Left kidney (tissue), 2 donors: ENCODE measurements around the gene SH2D4B. TPM values are rescaled to one million over a fixed set of nuclear protein-coding genes. Genes with fewer than 3 reads are reported as not detected.

ENCODE experiments used
- DNase-seq: peaks from one replicate; pipeline ENCODE4 v3.0.0-alpha.2; 2013
- polyA plus RNA-seq: library from polyadenylated mRNA; unstranded; fragments of 120-200 nt; gene quantifications from one replicate; pipeline ENCODE4 v1.2.1, GENCODE V29; 2013; ENCODE audit not compliant: insufficient read length

Gene SH2D4B
- polyA plus RNA-seq, 1 donor, result 0.15 TPM

GRCh38 chr10:80642661-80643060, 105.0 kb downstream of the SH2D4B start:
- DNase-seq, result no peak

GRCh38 chr10:80646366-80646765, 108.7 kb downstream of the SH2D4B start:
- peak; percentile 42 for DNase-seq

- DNase-seq, result no peak
Measured at GRCh38 chr10:80647173-80647833, 109.6 kb downstream of the SH2D4B start.

- DNase-seq, result no peak
Measured at GRCh38 chr10:80648106-80648505, 110.4 kb downstream of the SH2D4B start.

DNA sequence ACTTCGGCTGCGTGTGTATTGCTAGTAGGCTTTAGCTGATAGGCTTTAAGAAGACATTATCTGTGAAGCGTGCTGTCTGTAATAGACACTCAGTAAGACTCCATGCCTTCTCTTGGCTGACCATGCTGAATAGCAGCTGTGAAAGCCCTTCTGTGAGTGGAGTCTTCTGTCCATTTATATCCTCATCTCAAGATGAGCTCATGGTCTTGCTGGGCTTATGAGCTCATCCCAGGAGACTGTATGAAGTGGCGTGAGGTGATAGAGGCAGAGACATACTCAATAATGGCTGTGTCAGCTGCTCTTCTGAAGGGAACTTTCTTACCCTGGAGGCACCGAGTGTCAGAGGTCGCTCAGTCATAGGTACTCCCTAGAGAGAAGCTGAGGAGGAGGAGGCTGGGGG, 111.5 kb downstream of the SH2D4B start:
- no peak for DNase-seq

- no peak for DNase-seq
Measured at GRCh38 chr10:80655898-80656297, 118.2 kb downstream of the SH2D4B start.

GRCh38 chr10:80658068-80658467, 120.4 kb downstream of the SH2D4B start:
- DNase-seq, result no peak

DNA sequence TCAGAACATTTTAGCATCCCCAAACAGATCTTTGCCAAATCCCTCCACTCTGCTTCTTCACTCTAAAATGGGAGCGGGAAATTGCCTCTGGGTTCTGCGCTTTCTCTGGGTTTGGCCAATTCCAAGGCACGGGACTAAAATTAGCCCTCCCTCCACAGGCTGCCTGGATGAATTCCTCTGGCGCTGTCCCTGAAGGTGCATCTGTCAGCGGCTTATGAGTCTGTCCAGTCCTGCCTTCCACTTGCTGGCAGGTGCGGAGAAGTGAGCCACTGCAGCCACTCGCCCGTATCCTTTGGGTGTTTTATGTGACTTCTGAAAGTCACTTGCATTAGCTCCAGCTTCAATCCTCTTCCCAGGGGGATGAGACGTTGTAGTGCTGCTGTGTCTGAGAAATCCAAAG, 121.6 kb downstream of the SH2D4B start:
- DNase-seq, result no peak

- DNase-seq, result no peak
Measured at GRCh38 chr10:80660266-80660665, 122.6 kb downstream of the SH2D4B start.

DNA sequence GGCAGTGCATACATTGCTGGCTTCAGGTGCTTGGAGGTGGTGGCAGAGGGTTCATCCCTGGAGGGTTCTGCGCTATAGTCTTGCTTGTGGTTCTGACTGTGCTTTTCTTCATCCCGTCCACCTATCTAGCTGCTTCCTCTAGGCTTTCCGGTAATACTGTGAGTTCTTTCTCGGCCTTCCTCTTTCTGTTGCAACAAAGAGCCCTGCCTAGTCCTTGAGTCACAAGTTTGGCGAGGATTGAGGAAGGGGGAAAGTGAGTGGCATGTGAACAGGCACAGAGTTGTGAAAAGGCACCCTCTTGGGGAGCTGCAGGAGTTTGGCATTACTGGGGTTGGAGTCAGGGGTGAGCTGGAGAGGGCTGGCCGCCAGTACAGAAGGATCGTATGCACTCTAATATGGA, 123.0 kb downstream of the SH2D4B start:
- no peak for DNase-seq

DNA sequence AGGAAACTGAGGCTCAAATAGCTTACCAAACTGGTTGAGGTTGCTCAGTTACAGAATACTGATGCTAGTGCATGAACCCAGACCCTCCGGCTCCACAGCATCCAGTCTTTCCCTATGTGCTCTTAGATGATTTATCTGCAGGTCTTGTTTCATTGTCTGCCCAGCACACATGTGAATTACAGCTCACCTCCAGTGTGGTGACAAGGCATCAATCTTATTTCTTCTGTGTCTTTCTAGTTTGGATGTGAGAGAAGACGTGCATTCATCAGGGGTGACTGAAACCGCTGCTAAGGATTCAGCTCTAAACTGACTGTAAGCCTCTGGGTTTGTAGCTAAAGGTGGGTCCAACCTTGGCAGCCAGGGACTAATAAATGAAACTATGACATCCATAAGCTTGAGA, 123.8 kb downstream of the SH2D4B start:
- DNase-seq, result no peak

GRCh38 chr10:80662429-80663261, 124.9 kb downstream of the SH2D4B start:
- peak; percentile 79 for DNase-seq

DNA sequence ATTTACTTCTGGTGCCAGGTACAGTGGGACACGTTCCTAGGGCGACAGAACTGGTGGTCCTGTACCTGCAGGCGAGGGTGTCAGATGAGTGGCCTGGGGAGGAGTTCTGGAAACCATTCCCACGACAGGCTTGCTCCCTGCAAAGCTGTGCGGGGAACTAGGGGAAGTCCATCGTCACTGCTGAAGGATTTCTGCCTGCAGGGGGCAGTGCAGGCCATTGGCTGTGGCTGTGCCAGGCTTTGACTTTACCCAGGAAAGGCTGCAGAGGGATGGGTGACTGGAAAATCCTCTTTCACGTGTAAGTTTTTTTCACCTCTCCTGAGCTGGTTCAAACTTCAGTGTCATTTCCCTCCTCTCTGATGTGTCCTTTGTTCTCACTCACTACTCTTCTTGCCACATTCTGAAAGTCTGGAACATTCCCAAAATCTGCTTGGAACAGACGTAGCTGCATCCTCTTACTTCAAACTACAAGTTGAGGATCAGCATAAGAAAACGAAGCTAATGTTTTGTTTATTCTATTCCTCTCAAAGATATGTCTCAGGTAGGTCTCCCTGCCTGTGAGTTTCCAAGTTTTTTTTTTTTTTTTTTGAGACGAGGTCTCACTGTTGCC, 126.5 kb downstream of the SH2D4B start:
- peak; percentile 83 for DNase-seq

- no peak for DNase-seq
Measured at GRCh38 chr10:80669485-80669884, 131.8 kb downstream of the SH2D4B start.

- no peak for DNase-seq
Measured at GRCh38 chr10:80670774-80671173, 133.1 kb downstream of the SH2D4B start.

- DNase-seq, result no peak
Measured at GRCh38 chr10:80671847-80672246, 134.1 kb downstream of the SH2D4B start.

GRCh38 chr10:80672613-80673012, 134.9 kb downstream of the SH2D4B start:
- no peak for DNase-seq

- no peak for DNase-seq
Measured at GRCh38 chr10:80674809-80675208, 137.1 kb downstream of the SH2D4B start.

GRCh38 chr10:80681142-80681541, 143.4 kb downstream of the SH2D4B start:
- no peak for DNase-seq

DNA sequence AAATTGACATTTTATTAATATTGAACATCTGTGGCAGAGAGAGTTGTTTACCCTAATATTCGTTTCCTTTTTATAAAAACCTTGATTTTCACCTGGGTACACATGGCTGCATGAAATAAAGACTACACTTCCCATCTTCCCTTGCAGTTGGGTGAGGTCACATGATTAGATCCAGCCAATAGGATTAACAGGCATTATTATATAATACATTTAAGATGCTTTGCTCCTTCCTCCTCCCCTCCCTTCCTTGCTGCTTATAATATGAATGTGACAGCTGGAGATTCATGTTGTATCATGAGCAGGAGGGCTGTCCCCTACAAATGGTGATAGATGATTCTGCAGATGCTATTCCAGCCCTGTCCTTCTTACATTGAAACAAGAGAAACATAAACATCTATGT, 146.6 kb downstream of the SH2D4B start:
- DNase-seq, result no peak

DNA sequence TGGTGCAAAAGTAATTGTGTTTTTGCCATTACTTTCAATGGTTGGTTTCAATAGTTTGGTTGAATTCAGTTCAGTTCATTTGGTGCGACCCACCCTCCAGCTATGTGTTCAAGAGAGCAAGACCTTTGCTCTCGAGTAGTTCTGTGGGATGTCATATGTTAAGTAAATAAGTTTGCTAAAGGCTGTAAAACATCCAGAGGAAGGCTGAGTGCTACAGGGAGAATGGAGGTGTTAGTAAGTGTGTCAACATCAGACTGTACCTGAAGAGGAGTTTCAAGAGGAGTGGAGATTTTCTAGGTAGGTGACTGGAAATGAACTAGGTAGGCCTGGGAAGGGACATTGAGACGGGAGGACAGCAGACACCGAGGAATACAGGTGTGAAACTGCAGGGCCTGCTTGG, 147.7 kb downstream of the SH2D4B start:
- no peak for DNase-seq

GRCh38 chr10:80686734-80687475, 149.2 kb downstream of the SH2D4B start:
- no peak for DNase-seq

DNA sequence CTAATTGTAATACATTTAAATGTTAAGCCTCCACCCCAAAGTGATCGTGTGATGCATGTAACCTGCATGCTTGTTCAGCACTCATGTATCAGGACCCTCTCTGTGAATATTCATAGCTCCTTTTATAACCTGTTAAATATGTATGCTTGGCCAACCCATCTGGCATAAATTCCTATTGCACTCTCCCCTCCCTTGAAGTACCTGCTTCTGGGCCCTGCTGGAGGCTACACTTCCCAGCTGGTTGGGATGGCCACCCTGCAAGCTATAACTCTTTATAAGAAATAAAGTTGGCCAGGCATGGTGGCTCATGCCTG, 149.7 kb downstream of the SH2D4B start:
- no peak for DNase-seq
